T47D (cell line): Measurements from ENCODE around the gene DLG2.

ENCODE experiments used
- DNase-seq, 2 experiments: peaks; one replicate each; pipeline versions ENCODE4 v3.0.0 to v3.0.0-alpha.2; 2011 to 2012; ENCODE audit warnings: low read depth in 1 of 2, low spot score in 1 of 2
- JUND ChIP-seq: IDR thresholded peaks from 2 replicates; pipeline ENCODE4 v1.6.1; 2012; ENCODE audit warnings: low read depth
- in situ Hi-C: cut with HindIII; loops from 2 replicates; pipeline ENCODE4 v1.10.0; 2016; ENCODE audit warnings: low sequenced_read_pairs, low pct_unique_long_range_greater_than_20kb

The DLG2 gene

GRCh38 chr11:83681906-83682610 lies 1945.1 kb downstream of the DLG2 start:
- peak in 1 of 2 experiments; percentile 26 for DNase-seq
- in situ Hi-C loops, result no loop called here

GRCh38 chr11:83681031-83681781 lies 1945.9 kb downstream of the DLG2 start:
- peak in 1 of 2 experiments; percentile 48 for DNase-seq
- in situ Hi-C loops, result no loop called here
- TF ChIP-seq JUND, result no peak

More at GRCh38 chr11:83681906-83682610, 1945.1 kb downstream of the DLG2 start:
- no peak for TF ChIP-seq JUND

DNA sequence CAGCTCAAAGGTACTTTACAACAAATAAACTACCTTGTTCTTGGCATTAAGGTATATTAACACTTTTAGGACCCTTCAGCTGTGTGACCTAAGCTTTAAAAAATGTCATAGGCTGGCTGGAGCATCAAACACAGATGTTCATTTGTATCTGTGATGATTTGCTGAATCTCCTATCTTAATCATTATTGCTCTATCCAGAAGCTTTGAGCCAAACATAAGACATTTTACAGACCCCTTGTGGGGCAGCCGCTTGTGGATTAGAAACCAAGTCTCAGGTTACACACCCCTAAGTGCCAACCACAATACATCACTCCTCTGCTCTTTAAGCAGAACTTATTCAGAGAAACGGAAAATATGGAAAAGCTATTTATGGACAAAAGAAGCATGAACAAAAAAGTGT lies 1946.8 kb downstream of the DLG2 start:
- in situ Hi-C loops, result no loop called here
- no peak for DNase-seq
- no peak for TF ChIP-seq JUND

- in situ Hi-C loops, result no loop called here
- DNase-seq, result no peak
- no peak for TF ChIP-seq JUND
Observed at GRCh38 chr11:83678831-83679584, 1948.1 kb downstream of the DLG2 start.

DNA sequence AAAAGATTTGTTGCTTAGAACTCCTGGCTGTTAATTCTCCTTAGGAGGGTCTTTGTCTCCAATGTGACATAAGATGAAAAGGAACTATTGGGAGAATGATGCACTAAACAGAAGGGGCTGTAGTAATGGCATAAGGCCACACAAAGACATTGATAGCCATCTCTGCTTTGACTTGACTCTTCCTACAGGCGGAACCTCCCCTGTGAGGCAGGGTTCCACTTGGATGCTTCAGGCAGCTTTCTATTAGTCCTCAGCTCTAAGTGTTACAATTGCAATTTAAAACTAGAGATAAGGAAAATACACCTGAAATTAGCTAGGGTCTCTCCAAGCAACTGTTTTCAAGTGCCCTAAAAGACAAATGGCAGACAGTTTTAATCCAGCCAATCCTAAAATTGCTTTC lies 1949.4 kb downstream of the DLG2 start:
- in situ Hi-C loops, result no loop called here
- DNase-seq, result no peak
- TF ChIP-seq JUND, result no peak

- in situ Hi-C loops, result no loop called here
- TF ChIP-seq JUND, result no peak
- DNase-seq, result peak in 1 of 2 experiments; percentile 21
Observed at GRCh38 chr11:83676056-83676601, 1951.0 kb downstream of the DLG2 start.

- no peak for TF ChIP-seq JUND
- DNase-seq, result peak in 1 of 2 experiments; percentile 41
- in situ Hi-C loops, result no loop called here
Observed at GRCh38 chr11:83674102-83674896, 1952.8 kb downstream of the DLG2 start.

DNA sequence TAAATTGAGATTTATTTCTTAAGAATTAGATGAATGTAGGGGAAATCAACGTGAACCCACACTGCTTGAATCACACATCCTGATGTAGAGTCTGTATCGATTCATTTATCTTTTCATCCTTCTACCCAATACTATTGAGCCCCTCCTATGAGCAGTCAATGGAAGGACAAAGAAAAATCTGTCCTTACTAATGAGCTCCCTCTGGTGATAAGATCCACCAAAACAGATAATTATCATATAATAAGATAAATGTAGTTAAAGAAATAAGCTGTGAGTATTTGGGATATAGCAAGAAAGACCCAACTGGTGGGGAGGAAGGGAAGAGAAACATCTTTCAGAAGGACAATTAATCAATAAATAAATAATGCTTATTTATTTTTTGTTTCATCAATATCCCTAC lies 1955.9 kb downstream of the DLG2 start:
- in situ Hi-C loops, result no loop called here
- DNase-seq, result no peak
- no peak for TF ChIP-seq JUND

GRCh38 chr11:83666149-83666548 lies 1961.0 kb downstream of the DLG2 start:
- TF ChIP-seq JUND, result no peak
- no peak for DNase-seq
- in situ Hi-C loops, result no loop called here

GRCh38 chr11:83663988-83664387 lies 1963.2 kb downstream of the DLG2 start:
- no peak for TF ChIP-seq JUND
- in situ Hi-C loops, result no loop called here
- no peak for DNase-seq

DNA sequence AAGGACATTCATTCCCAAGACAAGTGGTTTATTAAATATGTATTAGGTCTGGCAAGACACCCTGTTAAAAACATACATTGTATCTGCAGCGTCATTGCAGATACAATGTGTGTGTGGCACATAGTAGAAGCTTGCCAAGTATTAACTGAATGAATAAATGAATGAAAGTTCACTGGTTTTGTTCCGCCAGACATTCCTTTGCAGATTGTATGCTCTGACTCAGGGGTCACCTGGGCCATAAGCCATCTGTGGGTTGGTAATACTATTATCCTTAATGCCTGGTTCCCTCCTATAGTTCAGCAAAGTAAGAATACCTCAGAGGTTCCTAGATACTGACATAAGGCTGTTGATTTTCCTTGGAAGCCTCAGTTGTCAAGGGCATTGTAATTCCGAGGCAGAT lies 1963.7 kb downstream of the DLG2 start:
- in situ Hi-C loops, result no loop called here
- no peak for DNase-seq
- TF ChIP-seq JUND, result no peak

DNA sequence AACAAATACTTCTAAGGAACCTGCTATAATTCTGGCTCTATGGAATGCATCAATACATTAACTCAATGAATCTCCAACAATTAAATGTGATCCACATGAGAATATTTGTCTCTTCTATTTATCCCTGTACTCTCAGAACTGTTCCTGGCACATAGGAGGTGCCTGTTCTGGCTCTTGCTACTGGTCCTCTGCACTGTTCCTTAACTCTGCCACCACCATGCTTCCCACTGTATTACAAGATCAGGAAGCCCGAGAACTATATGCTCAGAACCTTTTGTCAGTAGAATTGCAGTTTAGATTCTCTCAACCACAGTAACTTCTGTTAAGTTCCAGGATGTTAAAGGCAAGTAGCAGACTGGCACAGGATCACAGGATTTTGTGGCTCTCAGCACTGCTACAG lies 1964.7 kb downstream of the DLG2 start:
- no peak for TF ChIP-seq JUND
- no peak for DNase-seq
- in situ Hi-C loops, result no loop called here
